ENCODE data around the gene TMEM258.

Gene TMEM258

GRCh38 chr11:61805146-61805545 lies 12.7 kb upstream of the TMEM258 start:
- Histone ChIP-seq H3K36me3 (ENCODE audit: insufficient read depth, low read length) (peaks cover 96% of the 10 kb centered on the region), H3K27ac (no peak overlapping the region)

GRCh38 chr11:61803889-61804647 lies 11.7 kb upstream of the TMEM258 start:
- H3K9ac ChIP-seq (ENCODE audit: insufficient read length) = no peak overlapping the region

More at GRCh38 chr11:61805146-61805545, 12.7 kb upstream of the TMEM258 start:
- H3K9ac ChIP-seq (ENCODE audit: insufficient read length) = no peak overlapping the region
- H3K4me3 ChIP-seq = no peak overlapping the region
- TF ChIP-seq FOXP2 (optimal IDR thresholded peaks at IDR 0.05; ENCODE audit: control extremely low read depth, extremely low read length, insufficient read depth) (no peak), EZH2 (IDR thresholded peaks at IDR 0.05) (no peak), POLR2AphosphoS5 (IDR thresholded peaks at IDR 0.05; ENCODE audit: borderline replicate concordance, low read depth, low read length) (no peak; the same call in 1 of the 2 replicates)
- DNase-seq (ENCODE audit: low read depth, low spot score) = no peak
- H3K9me3 ChIP-seq (ENCODE audit: low read depth, low read length) = no peaks in the 10 kb centered on the region

GRCh38 chr11:61802605-61803004 lies 10.2 kb upstream of the TMEM258 start:
- no peak for DNase-seq (ENCODE audit: low read depth, low spot score)
- Histone ChIP-seq H3K9ac (ENCODE audit: insufficient read length) (no peak overlapping the region), H3K4me3 (no peak overlapping the region), H3K27ac (peak overlapping the region; percentile 58; the same call in 1 of the 2 replicates), H3K36me3 (ENCODE audit: insufficient read depth, low read length) (peaks cover 92% of the 10 kb centered on the region), H3K9me3 (ENCODE audit: low read depth, low read length) (no peaks in the 10 kb centered on the region)
- TF ChIP-seq POLR2AphosphoS5 (IDR thresholded peaks at IDR 0.05; ENCODE audit: borderline replicate concordance, low read depth, low read length) (peak; percentile 12; the same call in 1 of the 2 replicates), FOXP2 (optimal IDR thresholded peaks at IDR 0.05; ENCODE audit: control extremely low read depth, extremely low read length, insufficient read depth) (no peak), EZH2 (IDR thresholded peaks at IDR 0.05) (no peak)

More at GRCh38 chr11:61803889-61804647, 11.7 kb upstream of the TMEM258 start:
- Histone ChIP-seq H3K4me3 (no peak overlapping the region), H3K27ac (no peak overlapping the region; the same call in 1 of the 2 replicates), H3K9me3 (ENCODE audit: low read depth, low read length) (no peaks in the 10 kb centered on the region), H3K36me3 (ENCODE audit: insufficient read depth, low read length) (peaks cover 96% of the 10 kb centered on the region)
- no peak for DNase-seq (ENCODE audit: low read depth, low spot score)
- TF ChIP-seq FOXP2 (optimal IDR thresholded peaks at IDR 0.05; ENCODE audit: control extremely low read depth, extremely low read length, insufficient read depth) (no peak), EZH2 (IDR thresholded peaks at IDR 0.05) (no peak), POLR2AphosphoS5 (IDR thresholded peaks at IDR 0.05; ENCODE audit: borderline replicate concordance, low read depth, low read length) (no peak; the same call in 1 of the 2 replicates)

GRCh38 chr11:61800331-61801281 lies 8.2 kb upstream of the TMEM258 start:
- Histone ChIP-seq H3K9ac (ENCODE audit: insufficient read length) (no peak overlapping the region), H3K27ac (peak overlapping the region; percentile 79), H3K9me3 (ENCODE audit: low read depth, low read length) (no peaks in the 10 kb centered on the region), H3K4me3 (no peak overlapping the region), H3K36me3 (ENCODE audit: insufficient read depth, low read length) (peaks cover 95% of the 10 kb centered on the region)
- TF ChIP-seq EZH2 (IDR thresholded peaks at IDR 0.05) = no peak
- TF ChIP-seq FOXP2 (optimal IDR thresholded peaks at IDR 0.05; ENCODE audit: control extremely low read depth, extremely low read length, insufficient read depth) = no peak
- DNase-seq (ENCODE audit: low read depth, low spot score) = no peak

DNA sequence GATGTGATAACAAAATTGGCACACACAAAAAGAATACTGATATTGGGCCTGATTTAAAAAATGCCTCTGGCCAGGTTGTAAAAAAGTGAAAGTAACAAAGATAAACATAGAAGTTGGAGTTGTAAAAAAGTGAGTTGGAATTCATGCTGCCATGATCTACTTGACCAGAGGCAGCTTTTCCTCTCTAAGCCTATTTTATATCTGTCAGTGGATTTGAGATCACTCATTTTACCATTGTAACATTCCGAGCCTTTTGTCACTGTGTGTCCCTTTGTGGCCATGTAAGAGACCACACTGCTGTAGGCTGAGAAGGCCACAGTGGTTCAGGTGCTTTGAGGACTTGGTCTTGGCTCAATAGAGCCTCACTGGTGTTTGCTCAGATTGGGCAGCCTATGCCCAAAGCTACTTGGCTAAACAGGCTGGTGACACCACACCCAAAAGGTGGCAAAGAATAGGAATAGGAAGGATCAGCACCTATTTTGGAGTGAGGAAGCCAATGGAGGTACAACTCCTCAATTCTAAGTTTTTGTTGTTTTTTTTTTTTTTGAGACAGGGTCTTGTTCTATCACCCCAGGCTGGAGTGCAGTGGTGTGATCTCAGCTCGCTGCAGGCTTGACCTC lies 7.4 kb upstream of the TMEM258 start:
- peaks cover 95% of the 10 kb centered on the region for H3K36me3 ChIP-seq (ENCODE audit: insufficient read depth, low read length)
- peak overlapping the region; percentile 79 for H3K27ac ChIP-seq
- no peak for DNase-seq (ENCODE audit: low read depth, low spot score)
- peak; percentile 21; the same call in 1 of the 2 replicates for TF ChIP-seq POLR2AphosphoS5 (IDR thresholded peaks at IDR 0.05; ENCODE audit: borderline replicate concordance, low read depth, low read length)
- TF ChIP-seq EZH2 (IDR thresholded peaks at IDR 0.05) = no peak
- no peaks in the 10 kb centered on the region for H3K9me3 ChIP-seq (ENCODE audit: low read depth, low read length)
- H3K4me3 ChIP-seq = no peak overlapping the region
- H3K9ac ChIP-seq (ENCODE audit: insufficient read length) = no peak overlapping the region

GRCh38 chr11:61797263-61797944 lies 5.0 kb upstream of the TMEM258 start:
- peak overlapping the region; percentile 38 for H3K27ac ChIP-seq
- peaks cover 76% of the 10 kb centered on the region for H3K36me3 ChIP-seq (ENCODE audit: insufficient read depth, low read length)
- no peak overlapping the region for H3K4me3 ChIP-seq
- TF ChIP-seq POLR2AphosphoS5 (IDR thresholded peaks at IDR 0.05; ENCODE audit: borderline replicate concordance, low read depth, low read length) = peak; percentile 60
- TF ChIP-seq FOXP2 (optimal IDR thresholded peaks at IDR 0.05; ENCODE audit: control extremely low read depth, extremely low read length, insufficient read depth) = no peak
- H3K9ac ChIP-seq (ENCODE audit: insufficient read length) = no peak overlapping the region
- peak; percentile 62 for DNase-seq (ENCODE audit: low read depth, low spot score)
- H3K9me3 ChIP-seq (ENCODE audit: low read depth, low read length) = no peaks in the 10 kb centered on the region

- Histone ChIP-seq H3K27ac (0 out of 2 replicates have a peak overlapping the region, but pooled peaks have one; percentile 10), H3K9ac (ENCODE audit: insufficient read length) (no peak overlapping the region), H3K4me3 (no peak overlapping the region), H3K9me3 (ENCODE audit: low read depth, low read length) (no peaks in the 10 kb centered on the region), H3K36me3 (ENCODE audit: insufficient read depth, low read length) (peaks cover 62% of the 10 kb centered on the region)
- DNase-seq (ENCODE audit: low read depth, low spot score) = no peak
- TF ChIP-seq EZH2 (IDR thresholded peaks at IDR 0.05) = no peak
- TF ChIP-seq POLR2AphosphoS5 (IDR thresholded peaks at IDR 0.05; ENCODE audit: borderline replicate concordance, low read depth, low read length) = no peak
- TF ChIP-seq FOXP2 (optimal IDR thresholded peaks at IDR 0.05; ENCODE audit: control extremely low read depth, extremely low read length, insufficient read depth) = no peak
Observed at GRCh38 chr11:61795876-61796526, 3.6 kb upstream of the TMEM258 start.

Data from SK-N-MC (cell line).